HUES48 (cell line): ENCODE results near the gene MLF2.
A peak's percentile ranks its signal among the peaks of the same experiment; 100 is the strongest.
"Not testable (repeated sequence)": the region's sequence is repeated elsewhere in the genome, so short reads cannot be mapped to it uniquely, and the experiment has no call there.

Experiments
- H3K27ac ChIP-seq: one replicate; pipeline ENCODE4 v1.7.0; 2013; ENCODE audit warnings: low read depth, low read length, inconsistent platforms
- H3K27me3 ChIP-seq: 2 replicates; pipeline ENCODE4 v1.6.1; 2013; ENCODE audit warnings: mild to moderate bottlenecking, low read length; ENCODE audit not compliant: control insufficient read depth, insufficient read depth
- H3K36me3 ChIP-seq: 2 replicates; pipeline ENCODE4 v1.6.1; 2013; ENCODE audit warnings: low read length; ENCODE audit not compliant: control insufficient read depth, insufficient read depth
- H3K4me1 ChIP-seq: 2 replicates; pipeline ENCODE4 v1.6.1; 2013; ENCODE audit warnings: mild to moderate bottlenecking, low read length; ENCODE audit not compliant: control insufficient read depth, insufficient read depth
- H3K4me3 ChIP-seq: 2 replicates; pipeline ENCODE4 v1.5.1; 2013; ENCODE audit warnings: mild to moderate bottlenecking, low read depth, low read length
- H3K9ac ChIP-seq: 2 replicates; pipeline ENCODE4 v1.6.1; 2013; ENCODE audit warnings: mild to moderate bottlenecking, low read depth, low read length, moderate library complexity
- H3K9me3 ChIP-seq: 2 replicates; pipeline ENCODE4 v1.6.1; 2013; ENCODE audit warnings: low read length; ENCODE audit not compliant: control insufficient read depth, insufficient read depth

MLF2 gene

DNA sequence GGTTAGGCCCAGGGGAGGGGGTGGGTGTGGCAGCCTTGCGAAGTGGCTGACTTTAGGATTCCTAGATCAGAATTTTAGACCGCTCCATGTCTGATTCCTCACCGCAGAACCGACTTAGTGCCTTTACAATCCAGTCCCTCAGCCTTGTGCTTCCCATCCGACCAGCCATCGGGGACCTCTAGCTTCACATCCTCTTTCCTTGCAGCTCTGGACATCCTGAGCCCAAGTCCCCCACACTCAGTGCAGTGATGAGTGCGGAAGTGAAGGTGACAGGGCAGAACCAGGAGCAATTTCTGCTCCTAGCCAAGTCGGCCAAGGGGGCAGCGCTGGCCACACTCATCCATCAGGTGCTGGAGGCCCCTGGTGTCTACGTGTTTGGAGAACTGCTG lies 28.5 kb downstream of the MLF2 start:
- H3K9ac ChIP-seq, result peak overlapping the region; percentile 49
- H3K4me3 ChIP-seq, result peak overlapping the region; percentile 72
- no peaks in the 10 kb centered on the region for H3K9me3 ChIP-seq
- H3K36me3 ChIP-seq, result peaks cover 19% of the 10 kb centered on the region
- H3K27me3 ChIP-seq, result no peaks in the 10 kb centered on the region
- peak overlapping the region; percentile 63 for H3K27ac ChIP-seq
- H3K4me1 ChIP-seq, result peaks cover 6% of the 10 kb centered on the region

GRCh38 chr12:6723607-6724408 lies 29.1 kb downstream of the MLF2 start, which contains the start of gene COPS7A:
COPS7A (plus strand) TSS chr12:6724046; CDS start chr12:6724657, 611 bp downstream.
- Histone ChIP-seq H3K9ac (peak within 1 kb of the TSS; percentile 60), H3K9me3 (no peaks in the 10 kb centered on the region), H3K4me1 (peaks cover 6% of the 10 kb centered on the region), H3K27ac (peak within 1 kb of the TSS; percentile 63), H3K4me3 (peak within 1 kb of the TSS; percentile 72), H3K36me3 (peaks cover 13% of the 10 kb centered on the region), H3K27me3 (no peaks in the 10 kb centered on the region)

DNA sequence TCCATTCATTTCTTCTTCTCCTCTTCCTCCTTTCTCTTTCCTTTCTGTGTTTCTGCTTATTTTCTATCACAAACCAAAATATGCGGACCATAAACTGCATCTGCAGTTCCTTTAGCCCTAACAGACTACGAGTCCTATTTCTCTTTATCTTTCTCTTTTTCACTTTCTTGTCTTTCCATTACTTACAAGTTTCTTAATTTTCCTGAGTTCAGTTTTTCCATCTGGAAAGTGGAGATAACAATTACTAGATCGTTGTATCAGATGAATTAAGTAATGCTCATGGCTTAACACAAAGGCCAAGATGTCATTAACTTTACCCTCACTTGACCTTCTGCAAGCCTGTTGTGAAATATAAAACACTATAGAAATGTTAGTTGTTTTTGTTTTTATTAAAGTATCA lies 30.1 kb downstream of the MLF2 start:
- peak overlapping the region; percentile 72; the same call in 1 of the 2 replicates for H3K4me3 ChIP-seq
- H3K36me3 ChIP-seq, result peaks cover 4% of the 10 kb centered on the region; the same call in 1 of the 2 replicates
- H3K27me3 ChIP-seq, result no peaks in the 10 kb centered on the region
- no peak overlapping the region for H3K27ac ChIP-seq
- H3K9ac ChIP-seq, result no peak overlapping the region
- H3K4me1 ChIP-seq, result peaks cover 6% of the 10 kb centered on the region
- H3K9me3 ChIP-seq, result no peaks in the 10 kb centered on the region

- H3K27me3 ChIP-seq, result no peaks in the 10 kb centered on the region
- no peaks in the 10 kb centered on the region for H3K9me3 ChIP-seq
- no peak overlapping the region for H3K4me3 ChIP-seq
- H3K27ac ChIP-seq, result no peak overlapping the region
- H3K36me3 ChIP-seq, result no peaks in the 10 kb centered on the region
- no peaks in the 10 kb centered on the region for H3K4me1 ChIP-seq
- H3K9ac ChIP-seq, result no peak overlapping the region
Measured at GRCh38 chr12:6716874-6717437, 36.0 kb downstream of the MLF2 start.

GRCh38 chr12:6716031-6716873 lies 36.7 kb downstream of the MLF2 start:
- not testable (repeated sequence) for H3K9me3 ChIP-seq, H3K27ac ChIP-seq, H3K27me3 ChIP-seq, H3K9ac ChIP-seq, H3K4me3 ChIP-seq, H3K36me3 ChIP-seq, H3K4me1 ChIP-seq

DNA sequence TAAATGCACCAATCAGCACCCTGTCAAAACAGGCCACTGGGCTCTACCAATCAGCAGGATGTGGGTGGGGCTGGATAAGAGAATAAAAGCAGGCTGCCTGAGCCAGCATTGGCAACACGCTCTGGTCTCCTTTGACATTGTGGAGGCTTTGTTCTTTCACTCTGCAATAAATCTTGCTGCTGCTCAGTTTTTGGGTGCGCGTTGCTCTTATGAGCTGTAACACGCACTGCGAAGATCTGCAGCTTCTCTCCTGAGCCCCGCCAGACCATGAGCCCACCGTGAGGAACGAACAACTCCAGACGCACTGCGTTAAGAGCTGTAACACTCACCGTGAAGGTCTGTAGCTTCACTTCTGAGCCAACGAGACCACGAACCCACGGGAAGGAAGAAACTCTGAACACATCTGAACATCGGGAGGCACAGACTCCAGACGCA lies 44.0 kb downstream of the MLF2 start:
- Histone ChIP-seq H3K27ac (no peak overlapping the region), H3K9ac (no peak overlapping the region), H3K36me3 (no peaks in the 10 kb centered on the region), H3K4me3 (no peak overlapping the region), H3K9me3 (no peaks in the 10 kb centered on the region), H3K27me3 (no peaks in the 10 kb centered on the region), H3K4me1 (no peaks in the 10 kb centered on the region)

- not testable (repeated sequence) for H3K36me3 ChIP-seq, H3K4me3 ChIP-seq
Measured at GRCh38 chr12:6708351-6708750, 44.6 kb downstream of the MLF2 start.

GRCh38 chr12:6703631-6704030 lies 49.3 kb downstream of the MLF2 start:
- Histone ChIP-seq H3K4me3 (no peak overlapping the region), H3K27me3 (peaks cover 24% of the 10 kb centered on the region), H3K9ac (no peak overlapping the region), H3K27ac (no peak overlapping the region), H3K4me1 (peaks cover 11% of the 10 kb centered on the region; the same call in 1 of the 2 replicates), H3K9me3 (no peaks in the 10 kb centered on the region), H3K36me3 (no peaks in the 10 kb centered on the region)

More at GRCh38 chr12:6708351-6708750, 44.6 kb downstream of the MLF2 start:
- H3K27me3 ChIP-seq, H3K9me3 ChIP-seq, H3K4me1 ChIP-seq, H3K27ac ChIP-seq, H3K9ac ChIP-seq: not testable (repeated sequence)

DNA sequence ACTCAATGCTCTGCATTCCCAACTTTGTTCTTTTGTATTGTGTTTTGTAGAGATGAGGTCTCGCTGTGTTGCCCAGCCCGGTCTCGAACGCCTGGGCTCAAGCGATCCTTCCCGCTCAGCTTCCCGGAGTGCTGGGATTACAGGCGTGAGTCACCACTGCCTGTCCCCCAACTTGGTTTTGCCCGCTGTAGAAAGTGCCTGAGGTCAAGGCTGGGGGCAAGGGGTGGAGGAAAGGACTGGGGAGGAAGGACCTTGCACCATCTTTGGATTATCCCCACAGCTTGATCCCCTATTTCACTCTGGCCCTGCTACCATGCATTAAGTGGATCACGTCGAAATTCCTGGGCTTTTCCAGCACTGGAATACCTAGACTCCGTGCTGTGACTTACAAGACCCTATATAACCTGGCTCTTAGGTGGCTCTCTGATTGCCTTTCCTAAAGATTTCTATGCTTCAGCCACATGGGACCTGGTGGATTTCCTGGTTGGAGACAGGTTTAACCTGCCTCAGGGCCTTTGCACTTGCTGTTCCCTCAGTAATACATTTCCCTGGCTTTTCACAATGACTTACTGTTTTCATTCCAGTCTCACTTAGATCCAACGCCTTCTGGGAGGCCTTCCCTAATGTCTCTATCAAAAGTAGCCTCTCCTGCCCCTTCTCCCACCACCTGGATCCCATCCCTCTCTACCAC lies 51.7 kb downstream of the MLF2 start:
- Histone ChIP-seq H3K9ac (no peak overlapping the region), H3K4me3 (peak overlapping the region; percentile 67), H3K4me1 (peaks cover 15% of the 10 kb centered on the region)

DNA sequence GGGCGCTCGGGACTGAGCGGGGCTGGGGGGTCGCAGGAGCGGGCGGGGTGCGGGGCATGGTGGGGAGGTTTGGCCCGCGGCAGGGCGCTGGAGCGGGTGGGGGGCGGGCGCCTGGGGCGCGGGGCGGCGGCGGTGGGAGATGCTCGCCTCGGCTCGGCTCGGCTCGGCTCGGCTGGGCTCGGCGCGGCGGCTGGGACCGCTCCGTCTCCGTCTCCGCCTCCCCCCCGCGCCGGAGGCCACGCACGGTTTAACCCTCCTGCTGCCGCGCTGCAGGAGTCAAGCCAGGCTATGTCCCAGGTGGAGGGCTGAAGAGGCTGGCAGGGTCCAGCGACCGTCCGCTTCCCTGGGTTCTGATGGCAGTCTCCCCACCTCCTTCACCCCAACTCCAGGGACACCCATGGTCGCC lies 52.3 kb downstream of the MLF2 start, which contains the start of gene PIANP:
PIANP (minus strand) TSS at position 170 of the 406 bp plus-strand sequence. CDS start 2,754 bp downstream, outside the sequence.
- Histone ChIP-seq H3K27me3 (peaks cover 24% of the 10 kb centered on the region), H3K4me3 (peak within 1 kb of the TSS; percentile 78), H3K4me1 (peaks cover 15% of the 10 kb centered on the region), H3K9ac (peak within 1 kb of the TSS; percentile 18; the same call in 1 of the 2 replicates), H3K9me3 (no peaks in the 10 kb centered on the region), H3K36me3 (peaks cover 8% of the 10 kb centered on the region; the same call in 1 of the 2 replicates), H3K27ac (no peak within 1 kb of the TSS)

More for the DNA sequence above, 51.7 kb downstream of the MLF2 start:
- Histone ChIP-seq H3K36me3 (peaks cover 8% of the 10 kb centered on the region; the same call in 1 of the 2 replicates), H3K27ac (no peak overlapping the region), H3K9me3 (no peaks in the 10 kb centered on the region), H3K27me3 (peaks cover 24% of the 10 kb centered on the region)
